Endothelial cell of umbilical vein (primary cell): ENCODE data around the gene OSBPL1A. TPM values are rescaled to one million over a fixed set of nuclear protein-coding genes. Genes with fewer than 3 reads are reported as not detected.

ENCODE experiments used
- BruUV-seq: library from RNA; stranded (reverse); fragments of 400-500 nt; replicated peaks from 2 replicates; lab custom pipeline; 2021; lab: Mats Ljungman, UMichigan
- CTCF ChIA-PET: fragments of 300-600, 350-600 bp; sonication (Branson Sonifier 250); formaldehyde crosslinking; loops from one replicate; lab custom pipeline; 2021; ENCODE audit warnings: antibody characterized with exemption, inconsistent platforms; lab: Charles Lee
- POLR2A ChIA-PET: fragments of 300-600, 350-600 bp; sonication (Branson Sonifier 250); formaldehyde crosslinking; loops from one replicate; lab custom pipeline; 2021; ENCODE audit warnings: antibody characterized with exemption, inconsistent platforms; lab: Charles Lee
- DNase-seq: peaks from one replicate; pipeline ENCODE4 v3.0.0-alpha.2; 2011; ENCODE audit warnings: low read depth, low spot score
- FAIRE-seq: peaks from 2 replicates; lab custom pipeline; 2011; peaks lifted over from hg19 to GRCh38; lab: Jason Lieb, UNC
- H2AFZ ChIP-seq: 2 replicates; pipeline ENCODE4 v1.6.0; 2012; ENCODE audit warnings: low read depth, low read length, control low read depth, inconsistent platforms
- H3K27ac ChIP-seq: 2 replicates; pipeline ENCODE4 v1.5.1; 2011; ENCODE audit warnings: low read depth, mild to moderate bottlenecking, control low read depth, low read length, moderate library complexity; ENCODE audit not compliant: insufficient read depth
- H3K27me3 ChIP-seq, 2 experiments: 2 replicates each; pipeline versions ENCODE4 v1.6.0 to v1.6.1; 2011; ENCODE audit warnings: low read length in 2 of 2, mixed read lengths in 1 of 2; ENCODE audit not compliant: control insufficient read depth in 2 of 2, insufficient read depth in 2 of 2
- H3K36me3 ChIP-seq, 2 experiments: 2 replicates in 1 of 2; 3 replicates in 1 of 2; pipeline ENCODE4 v1.5.1; 2011; ENCODE audit warnings: low read length in 2 of 2, mild to moderate bottlenecking in 1 of 2, moderate library complexity in 1 of 2; ENCODE audit not compliant: control insufficient read depth in 2 of 2, insufficient read depth in 2 of 2; ENCODE audit errors: extremely low read depth in 1 of 2
- H3K4me1 ChIP-seq: 3 replicates; pipeline ENCODE4 v1.5.1; 2011; ENCODE audit warnings: mild to moderate bottlenecking, low read length; ENCODE audit not compliant: control insufficient read depth, insufficient read depth; ENCODE audit errors: extremely low read depth
- H3K4me2 ChIP-seq: 2 replicates; pipeline ENCODE4 v1.6.1; 2011; ENCODE audit warnings: low read length, control low read depth, mixed read lengths; ENCODE audit not compliant: insufficient read depth
- H3K4me3 ChIP-seq, 3 experiments: fragments of 200-600 bp in 1 of 3; sonication (generic), shearing (Covaris generic) in 1 of 3; replicated peaks in 1 of 3; 2 replicates each; pipeline ENCODE4 v1.5.1; 2011 to 2016; ENCODE audit warnings: control low read depth in 3 of 3, low read length in 3 of 3, mild to moderate bottlenecking in 2 of 3, inconsistent platforms in 1 of 3, low read depth in 1 of 3, moderate library complexity in 1 of 3; ENCODE audit not compliant: insufficient read depth in 1 of 3
- H3K79me2 ChIP-seq: 2 replicates; pipeline ENCODE4 v1.6.0; 2012; ENCODE audit warnings: low read length, inconsistent platforms; ENCODE audit not compliant: control insufficient read depth, insufficient read depth
- H3K9ac ChIP-seq: replicated peaks from 2 replicates; pipeline ENCODE3; 2011; ENCODE audit warnings: low read length, control low read depth; ENCODE audit not compliant: insufficient read depth; ENCODE audit errors: extremely low read depth
- H3K9me1 ChIP-seq: replicated peaks from 3 replicates; pipeline ENCODE4 v1.6.0; 2011; ENCODE audit warnings: mild to moderate bottlenecking, low read length; ENCODE audit not compliant: control insufficient read depth, insufficient read depth; ENCODE audit errors: extremely low read depth
- H3K9me3 ChIP-seq: replicated peaks from 2 replicates; pipeline ENCODE4 v1.5.1; 2012; ENCODE audit warnings: low read length, inconsistent platforms; ENCODE audit not compliant: control insufficient read depth, insufficient read depth
- H4K20me1 ChIP-seq: replicated peaks from 2 replicates; pipeline ENCODE3; 2011; ENCODE audit warnings: mild to moderate bottlenecking, low read length; ENCODE audit not compliant: control insufficient read depth, insufficient read depth; ENCODE audit errors: extremely low read depth
- EZH2 ChIP-seq: IDR thresholded peaks from 2 replicates; pipeline ENCODE4 v1.6.1; 2012; ENCODE audit warnings: borderline replicate concordance, low read depth, mild to moderate bottlenecking, moderate library complexity, low read length, inconsistent platforms; ENCODE audit not compliant: severe bottlenecking
- FOS ChIP-seq: IDR thresholded peaks from 2 replicates; pipeline ENCODE4 v1.6.1; 2011; ENCODE audit warnings: mild to moderate bottlenecking, low read length, moderate library complexity, borderline replicate concordance; ENCODE audit not compliant: insufficient read depth
- GATA2 ChIP-seq: IDR thresholded peaks from 2 replicates; pipeline ENCODE4 v1.7.0; 2011; ENCODE audit warnings: low read depth, mild to moderate bottlenecking, moderate library complexity, mixed read lengths, low read length; ENCODE audit not compliant: insufficient read length, insufficient read depth
- JUN ChIP-seq: IDR thresholded peaks from 2 replicates; pipeline ENCODE4 v1.6.1; 2011; ENCODE audit warnings: borderline replicate concordance, low read depth; ENCODE audit not compliant: insufficient read length, insufficient read depth
- MYC ChIP-seq: IDR thresholded peaks from one replicate; pipeline ENCODE4 v1.6.1; 2011; ENCODE audit warnings: mild to moderate bottlenecking, low read depth, low read length
- POLR2A ChIP-seq: IDR thresholded peaks from 2 replicates; pipeline ENCODE4 v1.6.1; 2012; ENCODE audit warnings: low read depth, mild to moderate bottlenecking, control low read depth, low read length
- POLR2AphosphoS5 ChIP-seq: IDR thresholded peaks from 2 replicates; pipeline ENCODE4 v1.6.1; 2012; ENCODE audit warnings: low read depth, mild to moderate bottlenecking, control low read depth, low read length, moderate library complexity; ENCODE audit not compliant: insufficient read depth
- dilution Hi-C: fragments of 300-500 bp; cut with MboI; formaldehyde crosslinking; loops from one replicate; pipeline ENCODE4 v1.15.0; 2019; ENCODE audit warnings: low sequenced_read_pairs; ENCODE audit not compliant: extremely low pct_ligation_motif_present
- intact Hi-C: fragments of 100-400 bp; cut with micrococcal nuclease; formaldehyde crosslinking; loops from one replicate; pipeline ENCODE4 v1.10.0; 2022
- polyA plus RNA-seq, 4 experiments: library from polyadenylated mRNA; depleted of rRNA in 3 of 4; stranded (reverse) in 3 of 4; unstranded in 1 of 4; fragments of >200 nt; gene quantifications; 2 replicates each; pipeline versions ENCODE4 v1.2.1 to v1.2.3, GENCODE V29; 2011 to 2012; ENCODE audit warnings: missing spikeins in 1 of 4
- total RNA-seq: library from RNA; stranded (reverse); gene quantifications from 2 replicates; pipeline ENCODE4 v1.2.3, GENCODE V29; 2021
- TF ChIP-seq, protein P1 (sequence below): IDR thresholded peaks from 2 replicates; pipeline ENCODE4 v1.6.1; 2011; ENCODE audit not compliant: insufficient read depth, insufficient read length

OSBPL1A gene
- total and polyA plus RNA-seq, 2 donors (not counting 3 experiments of a cell fraction or from before 2014, with no cell fraction given) = 6.4 to 16.5 TPM

DNA sequence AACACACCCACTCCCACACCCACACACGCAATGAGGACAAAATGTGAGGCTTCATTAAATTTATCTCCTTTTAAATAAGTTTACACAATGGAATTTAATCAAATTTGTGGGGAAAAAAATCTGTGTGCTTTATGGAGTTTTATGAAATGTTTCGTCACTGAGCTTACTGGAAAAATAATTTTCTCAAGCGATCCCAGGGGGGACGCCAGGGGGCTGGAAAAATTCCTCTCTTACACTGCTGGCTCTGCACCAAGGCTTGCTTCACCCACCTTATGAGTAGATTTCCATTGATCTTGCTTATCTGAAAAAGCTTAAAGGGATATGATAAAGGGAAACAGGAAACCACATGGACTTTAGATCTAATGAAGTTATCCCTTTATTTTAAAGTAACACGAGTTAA, 163.3 kb downstream of the OSBPL1A start:
- no peak for FAIRE-seq
- no peak for TF ChIP-seq FOS
- TF ChIP-seq EZH2 = no peak
- TF ChIP-seq JUN = no peak
- no peak for TF ChIP-seq POLR2A
- no peak for TF ChIP-seq GATA2
- TF ChIP-seq MYC = no peak
- no peak overlapping the region for H2AFZ ChIP-seq

DNA sequence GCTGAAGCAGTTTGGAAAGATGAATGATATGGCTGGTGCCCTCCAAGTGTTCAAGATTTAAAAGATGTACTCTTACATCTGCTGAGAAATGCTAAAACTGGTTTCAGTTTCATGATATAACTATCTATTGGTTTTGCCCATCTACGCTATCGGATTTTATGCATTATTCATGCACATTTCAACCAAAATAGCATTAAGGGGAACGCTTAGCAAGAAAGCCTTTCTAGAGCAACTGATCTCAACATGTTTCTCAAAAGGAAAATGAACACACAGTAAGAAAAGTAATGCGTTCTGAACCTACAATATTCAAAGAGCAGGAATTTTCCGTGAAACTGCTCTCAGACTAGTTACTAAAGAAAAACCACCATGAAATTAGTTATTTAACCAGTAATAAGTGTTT, 164.8 kb downstream of the OSBPL1A start:
- POLR2A ChIA-PET = no interaction called here
- DNase-seq = no peak
- CTCF ChIA-PET = interaction anchor here (1.5 kb wide), 1 partner anchor 56 kb away, joined by 4 read pairs; no protein-coding TSS in a partner anchor
- H3K4me2 ChIP-seq = no peak overlapping the region
- no peaks in the 10 kb centered on the region for H3K36me3 ChIP-seq
- peaks cover 8% of the 10 kb centered on the region for H3K4me1 ChIP-seq
- H2AFZ ChIP-seq = no peak overlapping the region
- dilution Hi-C loops (no loop called here), intact Hi-C loops (no loop called here)
- H3K4me3 ChIP-seq = no peak overlapping the region
- no peaks in the 10 kb centered on the region for H3K27me3 ChIP-seq
- H3K9me1 ChIP-seq = no peaks in the 10 kb centered on the region
- no peaks in the 10 kb centered on the region for H3K9me3 ChIP-seq
- no peaks in the 10 kb centered on the region for H3K79me2 ChIP-seq
- TF ChIP-seq EZH2 (no peak), JUN (no peak), POLR2A (no peak), MYC (no peak), FOS (no peak), POLR2AphosphoS5 (no peak)
- TF ChIP-seq, protein P1, sequence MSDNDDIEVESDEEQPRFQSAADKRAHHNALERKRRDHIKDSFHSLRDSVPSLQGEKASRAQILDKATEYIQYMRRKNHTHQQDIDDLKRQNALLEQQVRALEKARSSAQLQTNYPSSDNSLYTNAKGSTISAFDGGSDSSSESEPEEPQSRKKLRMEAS = no peak
- no TSS peak for BruUV-seq
- FAIRE-seq = no peak
- no peak overlapping the region for H3K27ac ChIP-seq
- no peaks in the 10 kb centered on the region for H4K20me1 ChIP-seq
- H3K9ac ChIP-seq = no peak overlapping the region

More for the DNA sequence above, 163.3 kb downstream of the OSBPL1A start:
- Histone ChIP-seq H3K4me3 (no peak overlapping the region), H3K9me1 (no peaks in the 10 kb centered on the region), H3K4me1 (peaks cover 8% of the 10 kb centered on the region), H3K4me2 (no peak overlapping the region), H3K9ac (no peak overlapping the region), H3K27me3 (no peaks in the 10 kb centered on the region), H3K9me3 (no peaks in the 10 kb centered on the region), H3K27ac (no peak overlapping the region), H4K20me1 (no peaks in the 10 kb centered on the region), H3K79me2 (no peaks in the 10 kb centered on the region), H3K36me3 (no peaks in the 10 kb centered on the region)
- no TSS peak for BruUV-seq
- DNase-seq = peak; percentile 21
- dilution Hi-C loops = no loop called here
- POLR2A ChIA-PET = no interaction called here
- CTCF ChIA-PET = interaction anchor here (0.8 to 1.2 kb wide), 3 partner anchors 15 to 58 kb away, joined by 3 read pairs; no protein-coding TSS in a partner anchor
- intact Hi-C loops = no loop called here
